SK-N-SH treated with all-trans-retinoic acid at 6 μM for 48 hours (cell line): ENCODE results near the gene VCAN.

Experiments
- ATAC-seq: fragments of 200-7000 bp; cut with Tn5 transposase; 3 replicates; pipeline ENCODE4 v1.9.1; 2020; ENCODE audit warnings: mild to moderate bottlenecking, moderate library complexity
- ARNTL ChIP-seq: fragments of 450-650 bp; formaldehyde crosslinking; IDR thresholded peaks from 2 replicates; pipeline ENCODE4 v1.5.0; 2020; ENCODE audit warnings: low read depth, mild to moderate bottlenecking, moderate library complexity, borderline replicate concordance
- BACH2 ChIP-seq: fragments of 250-450 bp; sonication (Bioruptor Pico); IDR thresholded peaks from 2 replicates; pipeline ENCODE4 v1.9.0; 2021; ENCODE audit warnings: mild to moderate bottlenecking, borderline replicate concordance
- CSDC2 ChIP-seq: fragments of 250-450 bp; sonication (Bioruptor Pico); IDR thresholded peaks from 2 replicates; pipeline ENCODE4 v1.5.0; 2020; ENCODE audit warnings: mild to moderate bottlenecking, moderate library complexity
- ESRRG ChIP-seq: fragments of 250-450 bp; sonication (Bioruptor Pico); IDR thresholded peaks from 2 replicates; pipeline ENCODE4 v1.6.1; 2021; ENCODE audit warnings: mild to moderate bottlenecking
- GLIS3 ChIP-seq: fragments of 250-450 bp; sonication (Bioruptor Pico); IDR thresholded peaks from 2 replicates; pipeline ENCODE4 v1.5.0; 2020; ENCODE audit warnings: mild to moderate bottlenecking, moderate library complexity
- ISL1 ChIP-seq: fragments of 250-450 bp; sonication (Bioruptor Pico); IDR thresholded peaks from 2 replicates; pipeline ENCODE4 v2.1.2; 2022; ENCODE audit warnings: mild to moderate bottlenecking, moderate library complexity
- OSR1 ChIP-seq: fragments of 250-450 bp; sonication (Bioruptor Pico); IDR thresholded peaks from 2 replicates; pipeline ENCODE4 v1.8.0; 2022; ENCODE audit warnings: moderate library complexity, mild to moderate bottlenecking, inconsistent platforms
- RARB ChIP-seq: fragments of 250-450 bp; sonication (Bioruptor Pico); IDR thresholded peaks from 2 replicates; pipeline ENCODE4 v1.8.0; 2021; ENCODE audit warnings: mild to moderate bottlenecking, moderate library complexity
- SNAI2 ChIP-seq: fragments of 250-450 bp; sonication (Bioruptor Pico); IDR thresholded peaks from 2 replicates; pipeline ENCODE4 v1.5.0; 2020; ENCODE audit warnings: mild to moderate bottlenecking, moderate library complexity
- TCF4 ChIP-seq: fragments of 250-450 bp; sonication (Bioruptor Pico); IDR thresholded peaks from 2 replicates; pipeline ENCODE4 v1.8.0; 2021; ENCODE audit warnings: mild to moderate bottlenecking, moderate library complexity, borderline replicate concordance
- TOX ChIP-seq: fragments of 250-450 bp; sonication (Bioruptor Pico); IDR thresholded peaks from 2 replicates; pipeline ENCODE4 v1.8.0; 2021; ENCODE audit warnings: mild to moderate bottlenecking, moderate library complexity, borderline replicate concordance
- ZC3H10 ChIP-seq: fragments of 250-450 bp; sonication (Bioruptor Pico); IDR thresholded peaks from 2 replicates; pipeline ENCODE4 v1.5.1; 2021; ENCODE audit warnings: mild to moderate bottlenecking, moderate library complexity
- ZFP3 ChIP-seq: fragments of 250-450 bp; sonication (Bioruptor Pico); IDR thresholded peaks from 2 replicates; pipeline ENCODE4 v1.5.0; 2020; ENCODE audit warnings: mild to moderate bottlenecking, moderate library complexity
- ZFP30 ChIP-seq: fragments of 450-650 bp; formaldehyde crosslinking; IDR thresholded peaks from 2 replicates; pipeline ENCODE4 v1.5.0; 2022; ENCODE audit warnings: mild to moderate bottlenecking, moderate library complexity
- ZNF565 ChIP-seq: fragments of 450-650 bp; formaldehyde crosslinking; conservative IDR thresholded peaks from 2 replicates; pipeline ENCODE4 v1.5.0; 2020; ENCODE audit warnings: low read depth, mild to moderate bottlenecking, moderate library complexity
- ZNF70 ChIP-seq: fragments of 450-650 bp; formaldehyde crosslinking; IDR thresholded peaks from 2 replicates; pipeline ENCODE4 v1.5.0; 2020; ENCODE audit warnings: mild to moderate bottlenecking, moderate library complexity
- ZNF8 ChIP-seq: fragments of 450-650 bp; formaldehyde crosslinking; IDR thresholded peaks from 2 replicates; pipeline ENCODE4 v1.5.0; 2020; ENCODE audit warnings: mild to moderate bottlenecking, moderate library complexity
- TF ChIP-seq, protein P1 (sequence below): fragments of 250-450 bp; sonication (Bioruptor Pico); IDR thresholded peaks from 2 replicates; pipeline ENCODE4 v1.5.1; 2021; ENCODE audit warnings: mild to moderate bottlenecking, moderate library complexity
- TF ChIP-seq, protein P2 (sequence below): fragments of 250-450 bp; sonication (Bioruptor Pico); IDR thresholded peaks from 2 replicates; pipeline ENCODE4 v1.5.0; 2020; ENCODE audit warnings: mild to moderate bottlenecking, moderate library complexity
- TF ChIP-seq, protein P3 (sequence below): fragments of 250-450 bp; sonication (Bioruptor Pico); IDR thresholded peaks from 2 replicates; pipeline ENCODE4 v1.5.1; 2020; ENCODE audit warnings: low read depth, mild to moderate bottlenecking, moderate library complexity
- TF ChIP-seq, protein P4 (sequence below): fragments of 250-450 bp; sonication (Bioruptor Pico); IDR thresholded peaks from 2 replicates; pipeline ENCODE4 v1.8.0; 2021; ENCODE audit warnings: low read depth, mild to moderate bottlenecking, moderate library complexity, borderline replicate concordance
- TF ChIP-seq, protein P5 (sequence below): fragments of 250-450 bp; sonication (Bioruptor Pico); IDR thresholded peaks from 2 replicates; pipeline ENCODE4 v1.8.0; 2020; ENCODE audit warnings: mild to moderate bottlenecking, moderate library complexity, borderline replicate concordance

The VCAN gene

DNA sequence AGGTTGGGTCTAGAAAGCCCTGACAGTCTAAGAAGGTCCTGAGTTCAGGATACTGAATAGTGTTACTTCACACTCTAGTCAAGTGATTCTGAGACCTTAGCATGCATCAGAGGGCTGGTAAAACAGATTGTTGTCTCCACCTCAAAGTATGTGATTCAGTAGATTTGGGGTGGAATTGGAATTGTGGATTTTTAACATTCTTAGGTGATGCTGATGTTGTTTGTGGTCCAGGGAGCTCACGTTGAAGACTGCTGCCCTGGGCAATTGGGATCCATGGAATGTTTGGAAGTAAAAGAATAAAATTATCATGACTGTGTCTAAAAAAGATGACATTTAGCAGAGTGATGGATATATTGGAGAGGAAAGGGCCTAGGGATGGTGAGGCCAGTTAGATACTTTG is 75.6 kb downstream of the VCAN start:
- TF ChIP-seq SNAI2 (CRISPR knock-in tag) (no peak), ZFP3 (CRISPR knock-in tag) (no peak), ARNTL (CRISPR knock-in tag) (no peak), ESRRG (CRISPR knock-in tag) (no peak), ZNF565 (no peak), GLIS3 (CRISPR knock-in tag) (no peak)
- TF ChIP-seq, protein P1, sequence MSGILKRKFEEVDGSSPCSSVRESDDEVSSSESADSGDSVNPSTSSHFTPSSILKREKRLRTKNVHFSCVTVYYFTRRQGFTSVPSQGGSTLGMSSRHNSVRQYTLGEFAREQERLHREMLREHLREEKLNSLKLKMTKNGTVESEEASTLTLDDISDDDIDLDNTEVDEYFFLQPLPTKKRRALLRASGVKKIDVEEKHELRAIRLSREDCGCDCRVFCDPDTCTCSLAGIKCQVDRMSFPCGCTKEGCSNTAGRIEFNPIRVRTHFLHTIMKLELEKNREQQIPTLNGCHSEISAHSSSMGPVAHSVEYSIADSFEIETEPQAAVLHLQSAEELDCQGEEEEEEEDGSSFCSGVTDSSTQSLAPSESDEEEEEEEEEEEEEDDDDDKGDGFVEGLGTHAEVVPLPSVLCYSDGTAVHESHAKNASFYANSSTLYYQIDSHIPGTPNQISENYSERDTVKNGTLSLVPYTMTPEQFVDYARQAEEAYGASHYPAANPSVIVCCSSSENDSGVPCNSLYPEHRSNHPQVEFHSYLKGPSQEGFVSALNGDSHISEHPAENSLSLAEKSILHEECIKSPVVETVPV (CRISPR knock-in tag), result no peak
- TF ChIP-seq, protein P2, sequence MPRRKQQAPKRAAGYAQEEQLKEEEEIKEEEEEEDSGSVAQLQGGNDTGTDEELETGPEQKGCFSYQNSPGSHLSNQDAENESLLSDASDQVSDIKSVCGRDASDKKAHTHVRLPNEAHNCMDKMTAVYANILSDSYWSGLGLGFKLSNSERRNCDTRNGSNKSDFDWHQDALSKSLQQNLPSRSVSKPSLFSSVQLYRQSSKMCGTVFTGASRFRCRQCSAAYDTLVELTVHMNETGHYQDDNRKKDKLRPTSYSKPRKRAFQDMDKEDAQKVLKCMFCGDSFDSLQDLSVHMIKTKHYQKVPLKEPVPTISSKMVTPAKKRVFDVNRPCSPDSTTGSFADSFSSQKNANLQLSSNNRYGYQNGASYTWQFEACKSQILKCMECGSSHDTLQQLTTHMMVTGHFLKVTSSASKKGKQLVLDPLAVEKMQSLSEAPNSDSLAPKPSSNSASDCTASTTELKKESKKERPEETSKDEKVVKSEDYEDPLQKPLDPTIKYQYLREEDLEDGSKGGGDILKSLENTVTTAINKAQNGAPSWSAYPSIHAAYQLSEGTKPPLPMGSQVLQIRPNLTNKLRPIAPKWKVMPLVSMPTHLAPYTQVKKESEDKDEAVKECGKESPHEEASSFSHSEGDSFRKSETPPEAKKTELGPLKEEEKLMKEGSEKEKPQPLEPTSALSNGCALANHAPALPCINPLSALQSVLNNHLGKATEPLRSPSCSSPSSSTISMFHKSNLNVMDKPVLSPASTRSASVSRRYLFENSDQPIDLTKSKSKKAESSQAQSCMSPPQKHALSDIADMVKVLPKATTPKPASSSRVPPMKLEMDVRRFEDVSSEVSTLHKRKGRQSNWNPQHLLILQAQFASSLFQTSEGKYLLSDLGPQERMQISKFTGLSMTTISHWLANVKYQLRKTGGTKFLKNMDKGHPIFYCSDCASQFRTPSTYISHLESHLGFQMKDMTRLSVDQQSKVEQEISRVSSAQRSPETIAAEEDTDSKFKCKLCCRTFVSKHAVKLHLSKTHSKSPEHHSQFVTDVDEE (CRISPR knock-in tag), result no peak
- no peak for ATAC-seq

DNA sequence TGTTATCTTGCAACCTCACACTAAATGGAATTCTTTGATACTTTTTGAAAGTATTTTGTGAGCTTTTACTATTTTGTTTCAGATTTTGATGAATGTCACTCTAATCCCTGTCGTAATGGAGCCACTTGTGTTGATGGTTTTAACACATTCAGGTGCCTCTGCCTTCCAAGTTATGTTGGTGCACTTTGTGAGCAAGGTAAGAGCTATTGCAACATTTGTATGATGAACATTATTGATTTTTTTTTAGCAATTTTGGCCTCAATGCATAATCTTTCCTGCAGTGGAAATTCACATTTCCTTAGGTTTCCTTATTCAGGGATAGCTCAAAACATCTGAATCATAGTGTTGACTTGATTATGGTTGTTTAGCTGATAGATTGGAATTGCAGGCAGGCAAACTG is 76.3 kb downstream of the VCAN start:
- TF ChIP-seq, protein P3, sequence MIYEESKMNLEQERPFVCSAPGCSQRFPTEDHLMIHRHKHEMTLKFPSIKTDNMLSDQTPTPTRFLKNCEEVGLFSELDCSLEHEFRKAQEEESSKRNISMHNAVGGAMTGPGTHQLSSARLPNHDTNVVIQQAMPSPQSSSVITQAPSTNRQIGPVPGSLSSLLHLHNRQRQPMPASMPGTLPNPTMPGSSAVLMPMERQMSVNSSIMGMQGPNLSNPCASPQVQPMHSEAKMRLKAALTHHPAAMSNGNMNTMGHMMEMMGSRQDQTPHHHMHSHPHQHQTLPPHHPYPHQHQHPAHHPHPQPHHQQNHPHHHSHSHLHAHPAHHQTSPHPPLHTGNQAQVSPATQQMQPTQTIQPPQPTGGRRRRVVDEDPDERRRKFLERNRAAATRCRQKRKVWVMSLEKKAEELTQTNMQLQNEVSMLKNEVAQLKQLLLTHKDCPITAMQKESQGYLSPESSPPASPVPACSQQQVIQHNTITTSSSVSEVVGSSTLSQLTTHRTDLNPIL (CRISPR knock-in tag), result no peak
- TF ChIP-seq ARNTL (CRISPR knock-in tag) (no peak), ZC3H10 (CRISPR knock-in tag) (no peak)
- no peak for ATAC-seq

DNA sequence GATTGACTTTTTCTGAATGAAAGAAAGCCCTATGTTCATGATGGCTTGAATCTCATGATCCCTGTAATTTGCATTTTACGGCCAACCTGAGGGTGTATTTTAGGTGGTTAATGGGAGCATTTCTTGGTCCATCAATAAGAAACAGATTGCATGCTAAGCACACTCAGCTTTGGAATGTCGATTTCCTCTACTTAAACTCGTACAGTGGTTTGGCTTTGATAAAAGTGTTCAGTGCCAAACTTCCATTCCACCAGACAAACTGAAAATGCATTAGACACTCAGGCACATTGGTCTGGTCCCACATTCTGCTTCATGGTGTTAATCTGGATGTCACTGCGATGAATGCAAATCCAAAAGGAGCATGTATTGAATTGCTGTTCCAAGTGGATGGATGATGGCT is 77.0 kb downstream of the VCAN start:
- TF ChIP-seq OSR1, result no peak
- ATAC-seq, result no peak

DNA sequence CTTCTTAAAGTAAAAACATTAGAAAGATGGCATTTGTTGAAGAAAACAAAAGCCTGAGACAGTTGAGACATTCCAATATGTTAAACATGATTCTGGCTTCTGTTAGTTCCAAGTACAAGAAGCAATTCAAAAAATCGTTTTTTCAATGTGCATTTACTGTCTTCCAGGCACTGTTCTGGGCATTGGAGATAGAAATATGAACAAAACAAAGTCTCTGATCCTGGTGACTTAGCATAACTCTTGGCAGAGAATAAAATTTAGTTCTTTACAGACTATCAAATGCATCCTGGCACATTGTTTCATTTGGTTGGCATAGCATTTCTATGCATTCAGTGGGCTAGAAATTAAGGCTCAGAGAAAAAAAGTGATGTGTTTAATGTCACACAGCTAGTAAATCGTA is 77.5 kb downstream of the VCAN start:
- no peak for ATAC-seq
- TF ChIP-seq TOX (CRISPR knock-in tag) (no peak), RARB (CRISPR knock-in tag) (no peak), ZFP3 (CRISPR knock-in tag) (no peak), ZNF565 (no peak), ISL1 (CRISPR knock-in tag) (no peak), ESRRG (CRISPR knock-in tag) (no peak), ZC3H10 (CRISPR knock-in tag) (no peak), TCF4 (no peak), GLIS3 (CRISPR knock-in tag) (no peak), ZFP30 (CRISPR knock-in tag) (no peak), SNAI2 (CRISPR knock-in tag) (no peak), ZNF8 (CRISPR knock-in tag) (no peak), BACH2 (no peak), ZNF70 (CRISPR knock-in tag) (no peak), CSDC2 (CRISPR knock-in tag) (no peak)
- TF ChIP-seq, protein P4, sequence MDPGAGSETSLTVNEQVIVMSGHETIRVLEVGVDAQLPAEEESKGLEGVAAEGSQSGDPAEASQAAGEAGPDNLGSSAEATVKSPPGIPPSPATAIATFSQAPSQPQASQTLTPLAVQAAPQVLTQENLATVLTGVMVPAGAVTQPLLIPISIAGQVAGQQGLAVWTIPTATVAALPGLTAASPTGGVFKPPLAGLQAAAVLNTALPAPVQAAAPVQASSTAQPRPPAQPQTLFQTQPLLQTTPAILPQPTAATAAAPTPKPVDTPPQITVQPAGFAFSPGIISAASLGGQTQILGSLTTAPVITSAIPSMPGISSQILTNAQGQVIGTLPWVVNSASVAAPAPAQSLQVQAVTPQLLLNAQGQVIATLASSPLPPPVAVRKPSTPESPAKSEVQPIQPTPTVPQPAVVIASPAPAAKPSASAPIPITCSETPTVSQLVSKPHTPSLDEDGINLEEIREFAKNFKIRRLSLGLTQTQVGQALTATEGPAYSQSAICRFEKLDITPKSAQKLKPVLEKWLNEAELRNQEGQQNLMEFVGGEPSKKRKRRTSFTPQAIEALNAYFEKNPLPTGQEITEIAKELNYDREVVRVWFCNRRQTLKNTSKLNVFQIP (CRISPR knock-in tag), result no peak
- TF ChIP-seq, protein P1 (CRISPR knock-in tag), result no peak
- TF ChIP-seq, protein P5, sequence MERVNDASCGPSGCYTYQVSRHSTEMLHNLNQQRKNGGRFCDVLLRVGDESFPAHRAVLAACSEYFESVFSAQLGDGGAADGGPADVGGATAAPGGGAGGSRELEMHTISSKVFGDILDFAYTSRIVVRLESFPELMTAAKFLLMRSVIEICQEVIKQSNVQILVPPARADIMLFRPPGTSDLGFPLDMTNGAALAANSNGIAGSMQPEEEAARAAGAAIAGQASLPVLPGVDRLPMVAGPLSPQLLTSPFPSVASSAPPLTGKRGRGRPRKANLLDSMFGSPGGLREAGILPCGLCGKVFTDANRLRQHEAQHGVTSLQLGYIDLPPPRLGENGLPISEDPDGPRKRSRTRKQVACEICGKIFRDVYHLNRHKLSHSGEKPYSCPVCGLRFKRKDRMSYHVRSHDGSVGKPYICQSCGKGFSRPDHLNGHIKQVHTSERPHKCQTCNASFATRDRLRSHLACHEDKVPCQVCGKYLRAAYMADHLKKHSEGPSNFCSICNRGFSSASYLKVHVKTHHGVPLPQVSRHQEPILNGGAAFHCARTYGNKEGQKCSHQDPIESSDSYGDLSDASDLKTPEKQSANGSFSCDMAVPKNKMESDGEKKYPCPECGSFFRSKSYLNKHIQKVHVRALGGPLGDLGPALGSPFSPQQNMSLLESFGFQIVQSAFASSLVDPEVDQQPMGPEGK (CRISPR knock-in tag), result no peak
- TF ChIP-seq, protein P2 (CRISPR knock-in tag), result no peak
